Uterus (tissue), 2 donors: ENCODE measurements around the gene ONECUT3.

ENCODE experiments used
- POLR2A ChIP-seq, 2 donors: fragments of 450-650 bp; IDR thresholded peaks; one replicate each; pipeline ENCODE4 v1.6.1; 2016; ENCODE audit warnings: antibody characterized with exemption in 2 of 2, mild to moderate bottlenecking in 1 of 2, moderate library complexity in 1 of 2
- TF ChIP-seq, protein P1 (sequence below), 4 experiments: fragments of 200-600 bp in 2 of 4; fragments of 450-650 bp in 2 of 4; sonication (generic) in 2 of 4; IDR thresholded peaks; one replicate each; pipeline ENCODE4 v1.5.1; 2016 to 2019; ENCODE audit warnings: antibody characterized with exemption in 4 of 4, mild to moderate bottlenecking in 2 of 4, moderate library complexity in 1 of 4

DNA sequence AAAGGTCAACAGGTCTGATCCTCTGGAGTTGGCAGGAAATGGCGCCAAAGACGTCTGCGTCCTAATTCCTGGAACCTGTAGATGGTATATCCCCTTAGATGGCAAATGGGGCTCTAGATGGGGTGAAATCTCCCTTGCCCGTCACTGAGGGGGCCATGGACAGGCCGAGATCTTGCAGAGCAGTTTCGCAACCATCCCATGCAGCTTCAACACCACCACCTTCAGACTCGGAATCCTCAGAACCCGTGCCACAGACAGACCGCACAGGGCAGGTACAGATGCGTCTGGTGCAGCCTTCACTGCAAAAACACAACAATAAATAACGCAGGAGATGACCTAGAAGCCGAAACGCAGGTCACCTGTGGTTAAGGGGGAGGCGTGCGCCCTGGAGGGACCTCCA is 77.3 kb downstream of the ONECUT3 start:
- TF ChIP-seq, protein P1, sequence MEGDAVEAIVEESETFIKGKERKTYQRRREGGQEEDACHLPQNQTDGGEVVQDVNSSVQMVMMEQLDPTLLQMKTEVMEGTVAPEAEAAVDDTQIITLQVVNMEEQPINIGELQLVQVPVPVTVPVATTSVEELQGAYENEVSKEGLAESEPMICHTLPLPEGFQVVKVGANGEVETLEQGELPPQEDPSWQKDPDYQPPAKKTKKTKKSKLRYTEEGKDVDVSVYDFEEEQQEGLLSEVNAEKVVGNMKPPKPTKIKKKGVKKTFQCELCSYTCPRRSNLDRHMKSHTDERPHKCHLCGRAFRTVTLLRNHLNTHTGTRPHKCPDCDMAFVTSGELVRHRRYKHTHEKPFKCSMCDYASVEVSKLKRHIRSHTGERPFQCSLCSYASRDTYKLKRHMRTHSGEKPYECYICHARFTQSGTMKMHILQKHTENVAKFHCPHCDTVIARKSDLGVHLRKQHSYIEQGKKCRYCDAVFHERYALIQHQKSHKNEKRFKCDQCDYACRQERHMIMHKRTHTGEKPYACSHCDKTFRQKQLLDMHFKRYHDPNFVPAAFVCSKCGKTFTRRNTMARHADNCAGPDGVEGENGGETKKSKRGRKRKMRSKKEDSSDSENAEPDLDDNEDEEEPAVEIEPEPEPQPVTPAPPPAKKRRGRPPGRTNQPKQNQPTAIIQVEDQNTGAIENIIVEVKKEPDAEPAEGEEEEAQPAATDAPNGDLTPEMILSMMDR (IDR thresholded peaks at IDR 0.05): no peak
- no peak for TF ChIP-seq POLR2A (IDR thresholded peaks at IDR 0.05)
